ENCODE data around the gene IL4. TPM values are rescaled to one million over a fixed set of nuclear protein-coding genes. Genes with fewer than 3 reads are reported as not detected.

The IL4 gene
- total RNA-seq, 1 donor from 2014 or later = not detected

GRCh38 chr5:132637241-132637640, 36.5 kb upstream of the IL4 start:
- Mint-ChIP-seq H3K4me3 (no peak overlapping the region), H3K4me1 (no peaks in the 10 kb centered on the region), H3K27me3 (ENCODE audit: low read depth) (no peaks in the 10 kb centered on the region), H3K9me3 (no peaks in the 10 kb centered on the region), H3K36me3 (peaks cover 44% of the 10 kb centered on the region), H3K27ac (no peak overlapping the region)
- no peak for DNase-seq (ENCODE audit: low spot score in 2 of 2, unreplicated experiment in 2 of 2)
- no peak for TF ChIP-seq CTCF (IDR thresholded peaks at IDR 0.05; ENCODE audit: unreplicated experiment)

- H3K36me3 Mint-ChIP-seq = peaks cover 48% of the 10 kb centered on the region
- no peak overlapping the region for H3K4me3 Mint-ChIP-seq
These were observed 34.1 kb upstream of the IL4 start for GRCh38 chr5:132639706-132640130.

GRCh38 chr5:132640613-132641012, 33.2 kb upstream of the IL4 start:
- H3K27me3 Mint-ChIP-seq (ENCODE audit: low read depth) = no peaks in the 10 kb centered on the region
- no peak for DNase-seq (ENCODE audit: low spot score in 2 of 2, unreplicated experiment in 2 of 2)
- H3K4me1 Mint-ChIP-seq = no peaks in the 10 kb centered on the region
- H3K4me3 Mint-ChIP-seq = no peak overlapping the region
- no peak overlapping the region for H3K27ac Mint-ChIP-seq
- H3K9me3 Mint-ChIP-seq = no peaks in the 10 kb centered on the region
- no peak for TF ChIP-seq CTCF (IDR thresholded peaks at IDR 0.05; ENCODE audit: unreplicated experiment)
- H3K36me3 Mint-ChIP-seq = peaks cover 50% of the 10 kb centered on the region

More at GRCh38 chr5:132639706-132640130, 34.1 kb upstream of the IL4 start:
- H3K9me3 Mint-ChIP-seq = no peaks in the 10 kb centered on the region
- no peak overlapping the region for H3K27ac Mint-ChIP-seq
- no peaks in the 10 kb centered on the region for H3K4me1 Mint-ChIP-seq
- TF ChIP-seq CTCF (IDR thresholded peaks at IDR 0.05; ENCODE audit: unreplicated experiment) = no peak
- no peaks in the 10 kb centered on the region for H3K27me3 Mint-ChIP-seq (ENCODE audit: low read depth)
- no peak for DNase-seq (ENCODE audit: low spot score in 2 of 2, unreplicated experiment in 2 of 2)

GRCh38 chr5:132641241-132641723, 32.5 kb upstream of the IL4 start:
- Mint-ChIP-seq H3K4me3 (no peak overlapping the region), H3K27me3 (ENCODE audit: low read depth) (no peaks in the 10 kb centered on the region), H3K27ac (no peak overlapping the region), H3K36me3 (peaks cover 48% of the 10 kb centered on the region), H3K9me3 (no peaks in the 10 kb centered on the region), H3K4me1 (no peaks in the 10 kb centered on the region)
- TF ChIP-seq CTCF (IDR thresholded peaks at IDR 0.05; ENCODE audit: unreplicated experiment) = no peak
- no peak for DNase-seq (ENCODE audit: low spot score in 2 of 2, unreplicated experiment in 2 of 2)

GRCh38 chr5:132641841-132642240, 31.9 kb upstream of the IL4 start:
- no peaks in the 10 kb centered on the region for H3K9me3 Mint-ChIP-seq
- peaks cover 48% of the 10 kb centered on the region for H3K36me3 Mint-ChIP-seq
- H3K27ac Mint-ChIP-seq = no peak overlapping the region
- no peaks in the 10 kb centered on the region for H3K4me1 Mint-ChIP-seq
- no peak for DNase-seq (ENCODE audit: low spot score in 2 of 2, unreplicated experiment in 2 of 2)
- TF ChIP-seq CTCF (IDR thresholded peaks at IDR 0.05; ENCODE audit: unreplicated experiment) = no peak
- H3K27me3 Mint-ChIP-seq (ENCODE audit: low read depth) = no peaks in the 10 kb centered on the region
- H3K4me3 Mint-ChIP-seq = no peak overlapping the region

GRCh38 chr5:132644177-132644576, 29.6 kb upstream of the IL4 start:
- Mint-ChIP-seq H3K4me3 (no peak overlapping the region), H3K36me3 (peaks cover 43% of the 10 kb centered on the region), H3K4me1 (no peaks in the 10 kb centered on the region), H3K27me3 (ENCODE audit: low read depth) (peaks cover 4% of the 10 kb centered on the region), H3K27ac (no peak overlapping the region), H3K9me3 (peaks cover 18% of the 10 kb centered on the region)
- no peak for DNase-seq (ENCODE audit: low spot score in 2 of 2, unreplicated experiment in 2 of 2)
- no peak for TF ChIP-seq CTCF (IDR thresholded peaks at IDR 0.05; ENCODE audit: unreplicated experiment)
